H9 (cell line): ENCODE results near the gene AK5. TPM values are rescaled to one million over a fixed set of nuclear protein-coding genes. Genes with fewer than 3 reads are reported as not detected.

Experiments used
- DNase-seq: peaks from one replicate; pipeline ENCODE4 v3.0.0-alpha.2; 2017
- H2AFZ ChIP-seq: one replicate; pipeline ENCODE4 v1.6.1; 2013; ENCODE audit warnings: mild to moderate bottlenecking, low read length, control low read depth, moderate library complexity
- H2AK5ac ChIP-seq: 2 replicates; pipeline ENCODE4 v1.6.1; 2013; ENCODE audit warnings: low read length, control low read depth, mixed read lengths; ENCODE audit not compliant: insufficient read length
- H2BK120ac ChIP-seq: one replicate; pipeline ENCODE4 v1.6.1; 2013; ENCODE audit warnings: low read depth, mild to moderate bottlenecking, low read length, control low read depth, inconsistent platforms; ENCODE audit not compliant: poor library complexity, severe bottlenecking
- H2BK12ac ChIP-seq: 2 replicates; pipeline ENCODE4 v1.6.1; 2013; ENCODE audit warnings: low read length, control low read depth, mixed read lengths, low read depth; ENCODE audit not compliant: insufficient read length
- H2BK15ac ChIP-seq: 2 replicates; pipeline ENCODE4 v1.6.1; 2013; ENCODE audit warnings: low read depth, low read length, control low read depth
- H2BK20ac ChIP-seq: one replicate; pipeline ENCODE4 v1.6.1; 2013; ENCODE audit warnings: low read depth, mild to moderate bottlenecking, low read length, control low read depth, inconsistent platforms; ENCODE audit not compliant: poor library complexity, severe bottlenecking
- H2BK5ac ChIP-seq: 2 replicates; pipeline ENCODE4 v1.6.1; 2013; ENCODE audit warnings: low read length, control low read depth, mixed read lengths; ENCODE audit not compliant: insufficient read length
- H3K14ac ChIP-seq: 2 replicates; pipeline ENCODE4 v1.6.1; 2013; ENCODE audit warnings: low read length, control low read depth; ENCODE audit not compliant: insufficient read depth
- H3K18ac ChIP-seq: 2 replicates; pipeline ENCODE4 v1.6.1; 2013; ENCODE audit warnings: low read depth, mild to moderate bottlenecking, mixed read lengths, low read length, control low read depth; ENCODE audit not compliant: insufficient read length
- H3K23ac ChIP-seq: 2 replicates; pipeline ENCODE4 v1.6.1; 2013; ENCODE audit warnings: low read length, control low read depth, mixed read lengths, low read depth; ENCODE audit not compliant: insufficient read length
- H3K23me2 ChIP-seq: 2 replicates; pipeline ENCODE4 v1.6.1; 2013; ENCODE audit warnings: low read depth, mild to moderate bottlenecking, mixed read lengths, low read length, control low read depth; ENCODE audit not compliant: insufficient read length, poor library complexity, severe bottlenecking
- H3K27ac ChIP-seq: 2 replicates; pipeline ENCODE4 v1.5.1; 2013; ENCODE audit warnings: low read length, control low read depth, mixed read lengths, low read depth; ENCODE audit not compliant: insufficient read length
- H3K27me3 ChIP-seq: 2 replicates; pipeline ENCODE4 v1.6.1; 2013; ENCODE audit warnings: low read length, control low read depth, inconsistent platforms; ENCODE audit not compliant: insufficient read depth
- H3K4ac ChIP-seq: 2 replicates; pipeline ENCODE4 v1.6.1; 2013; ENCODE audit warnings: low read depth, mild to moderate bottlenecking, control low read depth, inconsistent platforms, low read length, moderate library complexity
- H3K4me1 ChIP-seq: 2 replicates; pipeline ENCODE4 v1.6.1; 2013; ENCODE audit warnings: low read length, control low read depth, inconsistent platforms; ENCODE audit not compliant: insufficient read depth
- H3K4me2 ChIP-seq: 2 replicates; pipeline ENCODE4 v1.6.1; 2013; ENCODE audit warnings: low read length, control low read depth, mixed read lengths; ENCODE audit not compliant: insufficient read length, insufficient read depth
- H3K56ac ChIP-seq: 2 replicates; pipeline ENCODE4 v1.6.1; 2013; ENCODE audit warnings: low read depth, mild to moderate bottlenecking, mixed read lengths, low read length, control low read depth; ENCODE audit not compliant: insufficient read length
- H3K79me1 ChIP-seq: 2 replicates; pipeline ENCODE4 v1.6.1; 2013; ENCODE audit warnings: low read depth, mild to moderate bottlenecking, moderate library complexity, low read length, control low read depth, inconsistent platforms; ENCODE audit not compliant: insufficient read depth, poor library complexity, severe bottlenecking
- H3K79me2 ChIP-seq: 2 replicates; pipeline ENCODE4 v1.6.1; 2013; ENCODE audit warnings: low read length, control low read depth, inconsistent platforms; ENCODE audit not compliant: insufficient read depth
- H3K9ac ChIP-seq: 2 replicates; pipeline ENCODE4 v1.6.1; 2013; ENCODE audit warnings: low read length, control low read depth, mixed read lengths; ENCODE audit not compliant: insufficient read length; ENCODE audit errors: extremely low read depth
- H3K9me3 ChIP-seq: one replicate; pipeline ENCODE4 v1.6.1; 2013; ENCODE audit warnings: low read depth, low read length, inconsistent platforms; ENCODE audit not compliant: control insufficient read depth
- H3T11ph ChIP-seq: one replicate; pipeline ENCODE4 v1.6.1; 2013; ENCODE audit warnings: mild to moderate bottlenecking, low read length, control low read depth, inconsistent platforms
- H4K20me1 ChIP-seq: one replicate; pipeline ENCODE4 v1.6.1; 2013; ENCODE audit not compliant: control insufficient read depth, insufficient read length, insufficient read depth
- H4K5ac ChIP-seq: 2 replicates; pipeline ENCODE4 v1.6.1; 2013; ENCODE audit warnings: low read depth, mild to moderate bottlenecking, mixed read lengths, low read length, control low read depth; ENCODE audit not compliant: insufficient read length
- H4K8ac ChIP-seq: replicated peaks from 2 replicates; pipeline ENCODE4 v1.6.1; 2013; ENCODE audit warnings: low read length, control low read depth, mixed read lengths, low read depth; ENCODE audit not compliant: insufficient read length
- H4K91ac ChIP-seq: 2 replicates; pipeline ENCODE4 v1.6.1; 2013; ENCODE audit warnings: low read depth, mild to moderate bottlenecking, moderate library complexity, mixed read lengths, low read length, control low read depth; ENCODE audit not compliant: insufficient read length
- H3K27ac Mint-ChIP-seq, 3 experiments: 2 replicates in 2 of 3; 3 replicates in 1 of 3; pipeline ENCODE4 v1.8.0; 2020 to 2021; ENCODE audit warnings: mixed read lengths in 3 of 3, mild to moderate bottlenecking in 1 of 3, moderate library complexity in 1 of 3
- H3K27me3 Mint-ChIP-seq: 2 replicates; pipeline ENCODE4 v1.8.0; 2021; ENCODE audit warnings: low read depth, mild to moderate bottlenecking, moderate library complexity, mixed read lengths
- H3K36me3 Mint-ChIP-seq, 3 experiments: 2 replicates in 2 of 3; 3 replicates in 1 of 3; pipeline ENCODE4 v1.8.0; 2020 to 2021; ENCODE audit warnings: low read depth in 3 of 3, mixed read lengths in 3 of 3; ENCODE audit not compliant: insufficient read depth in 1 of 3
- H3K4me1 Mint-ChIP-seq, 2 experiments: 2 replicates each; pipeline ENCODE4 v1.8.0; 2020; ENCODE audit warnings: mixed read lengths in 2 of 2
- H3K4me3 Mint-ChIP-seq, 2 experiments: 2 replicates in 1 of 2; 3 replicates in 1 of 2; pipeline ENCODE4 v1.8.0; 2020 to 2021; ENCODE audit warnings: mild to moderate bottlenecking in 2 of 2, mixed read lengths in 2 of 2, moderate library complexity in 1 of 2
- H3K9me3 Mint-ChIP-seq, 2 experiments: 2 replicates in 1 of 2; 3 replicates in 1 of 2; pipeline ENCODE4 v1.8.0; 2020; ENCODE audit warnings: mild to moderate bottlenecking in 2 of 2, mixed read lengths in 2 of 2, moderate library complexity in 1 of 2
- CTCF ChIP-seq: fragments of 200-600 bp; sonication (generic); conservative IDR thresholded peaks from 3 replicates; pipeline ENCODE4 v1.8.0; 2021; ENCODE audit warnings: antibody characterized with exemption, mild to moderate bottlenecking
- WGBS: extraction: QIAGEN DNeasy Blood & Tissue Kit; methylation state at CpG from one replicate; pipeline ENCODE4 v1.1.7; 2013; ENCODE audit warnings: missing lambda C conversion rate, low lambda C conversion rate, mixed read lengths; ENCODE audit not compliant: insufficient read length; ENCODE audit errors: extremely low coverage; 5-methylcytosine and 5-hydroxymethylcytosine counted together
- total RNA-seq: library from RNA; stranded (reverse); gene quantifications from 2 replicates; pipeline ENCODE4 v1.2.1, GENCODE V29; 2021

Gene AK5
- total RNA-seq, 1 experiment from 2014 or later = 2.5 TPM

GRCh38 chr1:77288275-77288674 is 6.5 kb downstream of the AK5 start:
- no peak overlapping the region for H3K18ac ChIP-seq
- no peaks in the 10 kb centered on the region for H4K20me1 ChIP-seq
- H2AK5ac ChIP-seq = no peak overlapping the region
- H4K91ac ChIP-seq = no peak overlapping the region
- H3K27ac ChIP-seq = no peak overlapping the region
- H4K5ac ChIP-seq = no peak overlapping the region
- no peaks in the 10 kb centered on the region for H3K79me2 ChIP-seq
- no peak overlapping the region for H2BK5ac ChIP-seq
- no peaks in the 10 kb centered on the region for H3K36me3 Mint-ChIP-seq
- H3K9ac ChIP-seq = no peak overlapping the region
- no CpG with 5 or more reads among the region's 1 CpG for WGBS
- H3K4me3 Mint-ChIP-seq = no peak overlapping the region
- no peaks in the 10 kb centered on the region for H3K4me1 ChIP-seq
- H3K79me1 ChIP-seq = no peaks in the 10 kb centered on the region
- TF ChIP-seq CTCF = no peak
- no peak overlapping the region for H2AFZ ChIP-seq
- H3K27me3 Mint-ChIP-seq = peaks cover 15% of the 10 kb centered on the region
- H2BK120ac ChIP-seq = no peak overlapping the region
- DNase-seq = no peak
- no peak overlapping the region for H3K56ac ChIP-seq
- peaks cover 9 to 13% of the 10 kb centered on the region in 2 experiments for H3K4me1 Mint-ChIP-seq
- no peaks in the 10 kb centered on the region for H3K9me3 Mint-ChIP-seq
- H4K8ac ChIP-seq = no peak overlapping the region
- H3K27me3 ChIP-seq = no peaks in the 10 kb centered on the region
- H2BK20ac ChIP-seq = no peak overlapping the region
- no peak overlapping the region for H2BK12ac ChIP-seq
- no peak overlapping the region for H3T11ph ChIP-seq
- no peak overlapping the region for H3K4ac ChIP-seq
- H3K23ac ChIP-seq = no peak overlapping the region
- H2BK15ac ChIP-seq = no peak overlapping the region
- no peaks in the 10 kb centered on the region for H3K9me3 ChIP-seq
- no peak overlapping the region for H3K14ac ChIP-seq
- no peak overlapping the region; a peak in 1 of 7 replicates for H3K27ac Mint-ChIP-seq
- no peak overlapping the region for H3K4me2 ChIP-seq
- H3K23me2 ChIP-seq = no peaks in the 10 kb centered on the region
